ENCODE measurements around the gene GDA.
"Not testable (repeated sequence)": the region's sequence is repeated elsewhere in the genome, so short reads cannot be mapped to it uniquely, and the experiment has no call there.

GDA gene

DNA sequence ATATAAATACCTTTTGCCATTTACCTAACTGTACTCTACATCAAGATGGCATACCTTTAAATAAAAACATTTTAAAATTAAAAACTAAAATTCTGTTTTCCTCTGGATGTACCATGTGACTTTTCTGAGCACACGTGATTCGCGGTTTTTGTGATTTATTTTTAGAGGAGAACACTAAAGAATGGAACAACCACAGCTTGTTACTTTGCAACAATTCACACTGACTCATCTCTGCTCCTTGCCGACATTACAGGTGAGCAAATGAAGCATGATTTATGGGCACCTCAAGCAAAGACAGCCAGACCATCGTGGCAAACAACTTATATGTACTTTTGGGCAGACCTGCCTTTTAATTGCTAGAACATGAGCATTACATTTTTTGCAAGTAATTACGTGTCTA is 61.3 kb downstream of the GDA start:
- DNase-seq, result no peak

DNA sequence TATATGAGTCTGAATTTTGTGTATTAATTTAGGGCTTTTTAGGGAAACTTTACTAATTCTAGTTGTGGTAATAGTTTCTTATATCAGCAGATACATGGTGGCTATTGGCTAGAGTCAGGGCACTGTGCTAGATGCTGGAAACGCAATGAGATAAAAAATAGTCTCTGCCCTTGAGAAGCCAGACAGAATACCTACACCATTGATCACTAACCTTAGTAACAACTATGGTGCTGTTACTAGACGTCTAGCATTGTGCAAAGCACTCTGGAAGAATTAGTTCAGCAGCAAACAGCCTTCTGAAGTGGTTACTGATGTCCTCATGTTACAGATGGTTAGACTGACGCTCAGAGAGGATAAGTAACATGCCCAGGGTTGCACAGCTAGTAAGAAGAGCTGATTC is 61.8 kb downstream of the GDA start:
- no peak for DNase-seq

- no peak for DNase-seq
These were observed 64.7 kb downstream of the GDA start for GRCh38 chr9:72213906-72214305.

- DNase-seq, result no peak
These were observed 68.1 kb downstream of the GDA start for GRCh38 chr9:72217306-72217842.

GRCh38 chr9:72220589-72220988 is 71.3 kb downstream of the GDA start:
- no peak for DNase-seq

DNA sequence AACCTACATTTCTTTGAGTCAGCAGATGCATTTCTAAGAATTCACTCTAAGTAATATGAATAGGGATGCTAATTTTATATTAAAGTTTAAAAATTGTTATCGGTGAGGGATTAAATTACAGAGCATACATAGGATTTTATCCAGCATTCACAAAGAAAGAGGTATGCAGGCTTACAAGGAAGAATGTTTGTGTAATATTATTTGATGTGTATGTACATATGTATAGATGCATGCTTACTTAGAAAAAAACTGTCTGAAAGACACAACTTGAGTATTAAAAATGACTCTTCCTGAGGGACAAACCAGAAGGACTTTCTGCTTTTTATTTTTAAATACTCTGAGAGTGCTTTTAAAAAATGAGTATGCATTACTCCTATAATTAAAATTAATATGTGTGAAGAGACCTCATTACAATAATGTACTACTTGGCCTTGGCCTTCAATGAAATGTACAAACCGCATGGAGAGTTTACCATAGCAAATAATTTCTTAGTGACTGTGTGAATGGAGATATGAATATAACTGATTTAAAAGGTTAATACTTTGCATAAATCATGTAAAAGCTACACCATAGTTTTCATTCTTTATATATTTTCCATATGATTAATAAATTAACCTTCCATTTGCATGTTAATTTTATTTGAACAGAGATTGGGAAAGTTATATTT is 77.0 kb downstream of the GDA start:
- DNase-seq, result no peak

DNA sequence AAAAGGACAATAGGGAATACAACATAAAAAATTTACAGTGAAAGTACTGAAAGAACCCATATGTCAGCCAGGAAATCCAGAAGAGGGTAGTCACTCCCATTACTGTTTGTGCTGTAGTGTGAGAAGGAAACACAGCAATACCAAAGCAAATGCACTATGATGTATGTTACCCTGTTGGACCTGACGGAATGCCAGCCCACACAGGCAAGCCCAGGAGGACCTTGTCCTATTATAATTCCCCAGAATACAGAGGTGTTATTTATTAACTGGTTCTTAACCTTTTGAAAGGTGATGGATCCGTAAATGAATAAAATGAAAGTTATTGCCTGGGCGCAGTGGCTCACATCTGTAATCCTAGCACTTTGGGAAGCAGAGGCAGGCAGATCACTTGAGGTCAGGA is 79.0 kb downstream of the GDA start:
- DNase-seq, result no peak

DNA sequence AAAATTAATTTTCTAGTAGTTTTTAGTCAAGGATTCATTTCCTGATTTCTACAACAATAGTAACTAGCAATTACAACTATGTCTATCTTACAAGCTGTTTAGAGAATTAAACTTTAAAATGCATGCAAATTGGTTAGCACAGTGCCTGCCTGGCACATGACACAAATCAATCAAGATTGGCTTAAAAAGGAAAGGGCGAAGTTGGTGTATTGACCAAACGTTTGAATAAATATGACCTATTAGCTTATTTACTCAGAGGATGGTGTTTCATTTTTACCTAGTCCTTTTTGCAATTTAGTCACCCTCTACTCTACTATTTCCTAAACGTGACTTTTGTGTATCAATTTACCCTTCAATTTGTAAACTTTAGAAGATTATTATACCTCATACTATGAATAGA is 83.5 kb downstream of the GDA start:
- no peak for DNase-seq

GRCh38 chr9:72247549-72247948 is 98.3 kb downstream of the GDA start:
- no peak for DNase-seq

GRCh38 chr9:72251589-72251988 is 102.3 kb downstream of the GDA start:
- DNase-seq, result no peak

DNA sequence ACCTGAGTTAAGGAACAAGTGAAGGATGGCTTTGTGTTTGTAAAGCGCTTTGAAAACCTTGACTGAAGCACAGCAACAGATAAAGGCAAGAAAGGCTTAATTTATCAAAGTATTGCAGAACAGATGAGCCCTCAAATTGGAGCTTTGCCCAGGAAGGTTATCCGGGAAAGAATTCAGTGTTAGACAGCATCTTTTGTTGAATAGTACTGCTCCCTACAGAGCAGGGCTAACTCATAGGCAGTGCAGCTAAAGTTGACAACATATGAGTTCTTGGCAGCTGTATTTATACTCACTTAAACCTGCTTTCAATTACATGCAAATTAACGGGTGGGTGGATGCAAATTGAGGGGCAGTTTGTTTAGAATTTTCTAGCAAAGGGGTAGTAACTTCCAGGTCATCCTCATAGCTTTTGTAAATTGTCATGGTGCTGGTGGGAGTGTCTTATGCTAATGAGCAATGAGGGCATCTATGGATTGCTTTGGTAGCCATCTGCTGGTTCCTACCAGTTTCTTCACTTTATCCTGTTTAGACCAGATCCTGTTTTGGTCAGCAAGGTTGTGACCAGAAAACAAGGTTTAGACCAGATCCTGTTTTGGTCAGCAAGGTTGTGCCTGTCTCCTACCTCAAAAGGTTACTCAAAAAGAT is 105.8 kb downstream of the GDA start:
- DNase-seq, result no peak

DNA sequence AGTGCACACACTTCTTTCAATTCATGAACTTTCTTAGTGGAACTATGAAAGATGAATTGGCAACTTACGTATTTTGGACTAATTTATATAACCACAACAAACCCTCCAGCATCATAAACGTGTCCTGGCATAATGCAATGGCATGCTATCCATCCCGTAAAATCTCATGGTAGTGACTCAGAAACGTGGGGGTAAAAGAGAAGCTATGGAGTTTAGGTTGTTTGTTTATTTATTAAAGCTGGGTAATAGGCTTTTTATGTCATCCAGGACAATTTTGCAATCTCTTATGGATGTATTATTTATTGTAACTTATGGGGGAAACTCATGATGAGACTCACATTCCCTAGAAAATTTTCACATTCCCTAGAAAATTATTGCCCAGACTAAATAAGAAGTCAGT is 106.3 kb downstream of the GDA start:
- no peak for DNase-seq

DNA sequence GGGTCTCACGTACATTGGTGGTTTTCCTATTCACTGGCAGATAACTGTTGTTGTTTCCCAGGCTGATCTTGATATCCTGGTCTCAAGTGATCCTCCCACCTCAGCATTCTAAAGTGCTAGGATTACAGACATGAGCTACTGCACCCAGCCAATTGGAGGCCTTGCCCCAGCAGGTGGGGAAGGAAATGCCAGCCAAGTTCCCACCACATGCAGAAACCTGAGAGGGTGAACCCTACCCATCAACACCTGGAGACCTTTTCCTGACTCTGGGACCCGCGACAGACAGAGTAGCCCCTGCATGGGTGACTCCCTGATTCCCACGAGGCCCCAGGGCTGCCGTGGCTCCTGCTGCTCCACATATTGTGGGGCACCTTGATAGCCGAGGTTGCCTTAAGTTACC is 107.7 kb downstream of the GDA start:
- no peak for DNase-seq

GRCh38 chr9:72257814-72258213 is 108.6 kb downstream of the GDA start:
- no peak for DNase-seq

GRCh38 chr9:72262063-72262462 is 112.8 kb downstream of the GDA start:
- DNase-seq, result no peak

- DNase-seq, result no peak
These were observed 114.3 kb downstream of the GDA start for GRCh38 chr9:72263572-72263971.

- no peak for DNase-seq
These were observed 119.7 kb downstream of the GDA start for GRCh38 chr9:72268961-72269360.

GRCh38 chr9:72270359-72270758 is 121.1 kb downstream of the GDA start:
- not testable (repeated sequence) for DNase-seq

GRCh38 chr9:72271613-72272478 is 122.6 kb downstream of the GDA start:
- peak; percentile 60 for DNase-seq

DNA sequence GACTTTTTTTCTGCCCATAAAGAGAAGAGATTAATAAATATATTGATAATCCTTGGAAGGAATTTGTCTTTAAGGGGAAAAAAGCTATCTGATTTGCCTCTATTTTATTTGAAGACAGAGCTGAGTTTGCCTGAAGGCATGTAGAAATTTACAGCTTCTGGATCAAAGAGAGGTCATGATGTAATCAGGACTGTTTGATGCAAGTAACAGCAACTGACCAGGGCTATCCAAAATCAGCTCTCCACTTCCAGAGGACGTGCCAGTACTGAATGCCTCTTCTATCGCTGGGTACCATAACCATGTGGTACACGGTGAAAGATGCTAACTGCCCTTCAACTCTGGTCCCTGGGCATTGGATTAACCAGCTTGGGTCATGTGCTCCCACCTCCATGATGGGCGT is 125.2 kb downstream of the GDA start:
- no peak for DNase-seq

GRCh38 chr9:72274916-72275315 is 125.7 kb downstream of the GDA start:
- no peak for DNase-seq

- DNase-seq, result no peak
These were observed 127.2 kb downstream of the GDA start for GRCh38 chr9:72276429-72276828.

DNA sequence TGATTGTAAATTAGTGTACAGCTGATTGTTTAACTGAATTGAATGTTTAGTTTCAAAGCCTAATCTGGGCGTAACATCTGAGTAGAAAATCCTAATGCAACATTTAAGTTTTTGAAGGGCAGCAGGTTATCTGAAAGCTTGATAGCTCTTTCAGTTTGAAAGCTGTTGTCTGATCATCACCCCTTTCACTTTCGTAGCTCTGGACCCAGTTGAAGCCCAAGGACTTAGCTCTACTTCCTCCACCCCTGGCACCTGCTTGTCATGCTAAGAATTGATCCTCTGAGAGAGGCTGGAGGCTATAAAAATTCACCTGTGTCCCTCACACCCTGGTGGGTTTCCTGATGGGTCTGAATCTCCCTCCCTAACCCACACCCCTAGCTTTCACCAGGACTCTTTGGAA is 129.7 kb downstream of the GDA start:
- no peak for DNase-seq
